Right renal cortex interstitium (tissue), 3 donors: ENCODE measurements around the gene NTRK2. TPM values are rescaled to one million over a fixed set of nuclear protein-coding genes. Genes with fewer than 3 reads are reported as not detected.

Experiments
- DNase-seq, 3 donors: peaks; one replicate each; pipeline ENCODE4 v3.0.0-alpha.2; 2013; ENCODE audit warnings: low read depth in 3 of 3, low spot score in 2 of 3
- polyA plus RNA-seq, 3 donors: library from polyadenylated mRNA; unstranded; fragments of 120-200 nt; gene quantifications; one replicate each; pipeline ENCODE4 v1.2.1, GENCODE V29; 2013; ENCODE audit not compliant: insufficient read length in 3 of 3

The NTRK2 gene
- polyA plus RNA-seq, 3 donors = 99.5 to 132 (median 111) TPM

DNA sequence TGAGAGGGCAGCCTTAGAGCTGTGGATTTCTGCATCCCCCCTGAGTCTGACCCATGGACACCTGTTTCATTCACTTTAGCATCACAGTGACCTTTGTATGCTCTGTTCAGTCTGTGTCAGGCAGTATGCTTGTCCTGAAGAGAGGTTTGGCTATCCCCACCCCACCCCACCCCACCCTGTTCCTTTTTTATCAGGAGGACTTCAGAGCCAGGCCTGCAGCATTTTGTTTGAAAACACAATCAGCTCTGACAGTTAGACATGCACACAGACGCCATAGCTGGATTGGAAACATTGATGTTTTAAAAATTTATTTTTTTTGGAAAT lies 142.2 kb downstream of the NTRK2 start:
- no peak for DNase-seq

DNA sequence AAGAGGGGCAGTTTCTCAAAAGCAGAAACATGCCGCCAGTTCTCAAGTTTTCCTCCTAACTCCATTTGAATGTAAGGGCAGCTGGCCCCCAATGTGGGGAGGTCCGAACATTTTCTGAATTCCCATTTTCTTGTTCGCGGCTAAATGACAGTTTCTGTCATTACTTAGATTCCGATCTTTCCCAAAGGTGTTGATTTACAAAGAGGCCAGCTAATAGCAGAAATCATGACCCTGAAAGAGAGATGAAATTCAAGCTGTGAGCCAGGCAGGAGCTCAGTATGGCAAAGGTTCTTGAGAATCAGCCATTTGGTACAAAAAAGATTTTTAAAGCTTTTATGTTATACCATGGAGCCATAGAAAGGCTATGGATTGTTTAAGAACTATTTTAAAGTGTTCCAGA lies 142.8 kb downstream of the NTRK2 start:
- no peak for DNase-seq

DNA sequence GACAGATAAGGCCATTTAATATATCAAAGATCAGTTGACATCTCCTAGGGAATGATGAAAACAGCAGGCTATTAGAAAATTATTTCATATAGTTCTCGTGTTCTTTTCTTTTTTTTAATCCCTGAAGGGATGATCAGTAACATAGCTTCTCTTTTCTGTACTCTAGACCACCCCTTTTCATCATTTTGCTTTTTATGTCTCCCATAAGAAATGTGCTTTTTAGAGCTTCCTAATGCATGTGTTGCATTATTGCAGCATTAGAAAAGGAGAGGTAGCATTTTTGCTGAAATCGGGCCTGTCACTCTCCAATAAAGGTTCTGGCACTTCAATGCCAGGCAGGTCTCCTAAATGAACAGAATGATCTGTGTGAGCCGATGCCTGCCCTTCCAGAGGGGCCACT lies 143.3 kb downstream of the NTRK2 start:
- no peak for DNase-seq

DNA sequence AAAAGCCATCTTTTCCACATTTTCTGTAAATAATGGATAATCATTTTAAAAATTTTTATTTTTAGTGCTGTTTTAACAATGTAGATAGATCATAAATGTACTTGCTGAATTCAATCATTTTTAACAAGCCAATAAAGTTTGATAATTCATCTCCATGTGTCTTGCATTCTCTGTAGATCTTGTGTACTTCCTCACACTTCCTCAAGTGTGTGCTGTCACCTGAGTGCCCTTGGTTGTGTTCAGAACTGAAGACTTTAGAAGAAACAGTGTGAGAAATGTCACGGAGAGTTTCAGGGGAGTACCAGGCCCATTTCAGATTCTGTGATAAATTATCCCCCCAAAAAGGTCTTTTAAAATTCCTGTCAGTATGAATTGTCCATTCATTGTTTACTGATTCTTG lies 146.0 kb downstream of the NTRK2 start:
- DNase-seq = no peak

DNA sequence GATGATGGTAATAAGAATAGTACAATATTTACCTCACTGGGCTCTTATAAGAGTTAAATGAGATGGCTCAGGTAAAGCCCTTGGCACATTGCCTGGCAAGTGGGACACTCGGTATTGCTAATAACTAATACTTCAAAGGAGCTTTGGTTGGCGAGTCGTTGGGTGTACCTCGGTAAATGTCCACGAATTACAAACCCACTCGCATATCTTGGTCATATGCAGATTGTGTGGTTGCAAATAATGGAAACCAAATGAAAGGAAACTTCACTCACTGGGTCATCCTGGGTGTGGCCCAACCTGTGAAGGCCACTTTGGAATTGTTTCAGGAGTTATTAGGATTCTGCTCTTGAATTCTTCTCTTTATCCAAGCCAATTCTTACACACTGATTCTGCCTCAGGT lies 147.5 kb downstream of the NTRK2 start:
- DNase-seq = no peak

DNA sequence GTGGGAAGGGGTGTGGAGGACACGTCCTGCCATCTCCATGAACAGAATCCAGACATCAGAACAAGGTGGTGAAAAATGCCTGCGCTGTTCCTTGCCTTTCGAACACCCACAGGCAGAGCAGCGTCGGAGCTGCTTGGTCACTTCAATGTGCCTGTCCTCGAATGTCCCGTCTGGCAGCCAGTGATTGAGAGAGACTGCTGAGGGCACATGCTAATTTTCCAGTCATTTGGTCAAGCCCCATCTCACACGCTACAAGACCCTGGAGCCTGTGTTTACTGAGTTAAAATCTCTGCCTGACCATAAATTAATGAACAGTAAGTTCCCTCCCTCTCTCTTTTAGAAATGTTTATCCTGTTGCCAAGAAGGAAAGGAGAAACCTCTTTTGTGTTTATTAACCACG lies 149.3 kb downstream of the NTRK2 start:
- peak in 1 of 3 donors; percentile 40 for DNase-seq

DNA sequence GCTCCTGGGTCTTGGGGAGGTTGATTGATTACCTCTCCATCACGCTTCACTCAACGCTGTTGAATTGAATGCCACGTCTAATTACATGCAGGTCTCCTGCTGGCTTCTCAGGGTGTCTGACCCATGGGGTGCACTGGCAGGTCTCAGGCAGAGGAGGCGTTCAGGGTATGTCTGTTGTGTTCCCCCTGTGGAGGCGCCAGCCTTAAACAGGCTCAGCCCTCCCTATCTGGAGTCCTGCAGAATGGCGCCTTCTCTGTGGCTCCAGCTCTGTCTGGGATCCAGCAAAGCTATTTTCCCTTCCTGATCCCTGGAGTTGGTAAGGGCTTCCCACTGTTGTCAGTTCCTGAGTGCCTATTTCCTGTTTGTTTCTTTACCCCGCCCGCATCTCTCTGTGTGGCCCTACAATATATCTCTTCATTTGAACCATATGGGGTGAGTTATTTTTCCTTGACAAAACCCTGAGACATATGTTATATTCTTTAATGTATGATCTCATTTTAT lies 150.0 kb downstream of the NTRK2 start:
- DNase-seq = no peak

DNA sequence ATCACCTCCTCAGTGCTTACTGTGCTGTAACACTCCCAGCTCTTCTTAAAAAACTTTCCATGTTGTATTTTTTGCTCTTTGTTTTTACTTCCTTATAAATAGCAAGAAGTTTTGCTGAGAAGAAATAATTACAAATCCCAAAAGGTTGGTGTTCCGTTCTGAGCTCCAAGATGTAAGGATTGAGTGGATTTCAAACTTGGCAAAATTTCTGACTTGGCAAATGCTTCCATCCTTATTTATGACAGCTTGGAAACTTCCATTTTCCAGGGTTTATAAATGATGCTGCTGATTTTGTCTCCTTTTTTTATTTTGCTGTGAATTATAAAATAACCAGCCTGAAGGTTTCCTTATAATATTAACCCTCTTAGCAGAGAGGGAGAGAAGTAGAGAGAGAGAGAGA lies 151.9 kb downstream of the NTRK2 start:
- no peak for DNase-seq

DNA sequence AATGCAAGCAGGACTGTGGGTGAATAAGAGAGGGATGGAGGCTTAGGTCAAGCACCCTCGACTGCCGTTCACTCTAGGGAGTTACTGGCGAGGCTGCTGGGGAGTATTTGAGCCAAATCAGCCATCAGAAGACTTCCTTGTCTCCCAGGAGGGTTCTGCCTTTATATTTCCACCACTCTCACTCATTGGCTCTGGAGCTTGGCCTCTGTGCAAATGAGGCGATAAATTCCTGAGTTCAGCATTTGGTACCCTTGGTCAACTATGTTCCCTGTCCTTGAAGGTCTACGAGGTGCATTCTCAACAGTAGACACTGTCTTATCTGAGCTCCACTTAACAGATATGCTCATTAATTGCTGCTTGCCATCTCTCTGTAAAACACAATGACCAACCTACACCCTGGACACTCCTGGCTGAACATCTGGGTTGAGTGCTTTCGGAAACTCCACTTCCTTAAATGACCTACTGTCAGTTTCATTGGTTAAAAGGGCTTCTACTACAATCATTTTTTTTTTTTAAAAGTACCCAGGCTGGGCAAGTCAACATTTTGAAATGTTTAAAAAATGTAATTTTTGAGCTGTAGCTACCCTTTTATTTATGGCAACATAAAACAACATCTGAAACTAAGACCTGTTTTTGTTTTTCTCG lies 153.2 kb downstream of the NTRK2 start:
- no peak for DNase-seq

DNA sequence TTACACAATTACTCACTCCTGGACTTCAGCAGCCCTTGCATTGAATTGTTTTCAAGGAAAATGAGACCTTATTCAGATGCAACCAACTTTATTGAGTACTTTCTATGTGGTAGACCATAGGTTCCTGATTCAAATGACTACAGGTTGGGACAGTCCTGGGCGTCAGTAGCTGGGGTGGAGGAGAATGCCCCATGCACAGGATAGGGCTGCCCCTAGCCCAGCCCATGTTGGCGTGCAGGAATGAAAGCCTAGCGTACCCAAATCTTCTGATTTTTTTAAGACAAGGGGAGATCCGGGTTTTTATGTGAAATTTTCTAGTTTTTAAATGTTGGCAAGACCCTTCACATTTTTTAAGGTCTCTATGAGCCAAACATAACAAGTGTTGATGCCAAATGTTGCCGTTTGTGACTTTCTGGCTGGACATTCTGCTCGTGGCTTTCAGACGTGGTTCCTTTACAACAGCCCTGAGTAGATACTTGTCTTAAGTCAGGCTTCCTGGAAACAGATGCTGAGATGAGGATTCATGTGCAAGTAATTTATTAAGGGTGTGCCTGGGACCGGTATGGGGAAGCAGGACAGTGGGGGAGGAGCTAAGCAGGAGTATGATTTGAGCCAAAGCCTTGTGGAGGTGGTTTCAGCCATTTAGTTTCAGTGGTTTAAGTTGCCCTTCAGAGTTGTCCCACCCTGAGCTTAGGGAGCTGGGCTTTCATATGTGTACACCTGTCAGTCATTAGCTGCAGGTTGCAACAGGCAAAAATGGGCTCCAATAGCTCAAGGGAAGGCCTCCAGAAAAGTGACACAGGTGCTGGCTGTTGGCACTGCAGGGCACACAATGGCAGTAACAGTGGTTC lies 154.1 kb downstream of the NTRK2 start:
- no peak for DNase-seq

DNA sequence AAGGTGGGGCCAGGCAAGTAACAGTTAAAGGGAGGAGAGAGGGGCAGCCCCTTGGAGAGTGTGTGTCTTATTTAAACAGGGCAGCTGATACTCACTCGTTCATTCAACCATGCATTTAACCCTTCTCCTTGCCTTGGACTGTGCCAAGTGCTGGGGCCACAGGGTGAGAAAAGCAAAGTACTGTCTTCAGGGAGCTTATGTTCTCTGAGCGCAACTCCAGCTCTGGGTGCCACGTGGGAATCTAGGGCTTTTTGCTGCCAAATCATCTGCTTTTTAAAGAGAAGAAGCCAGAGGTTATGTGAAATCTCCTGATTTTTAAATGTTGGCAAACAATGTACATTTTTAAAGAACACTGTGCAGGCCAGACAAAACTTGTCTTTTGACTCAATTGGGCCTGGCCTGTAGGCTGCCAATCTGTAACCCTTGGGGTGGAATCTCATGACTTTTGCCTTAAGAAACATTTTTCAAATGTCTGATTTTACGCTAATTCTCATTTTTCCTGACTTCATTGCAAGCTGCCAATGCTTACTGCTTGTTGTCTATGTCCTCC lies 157.8 kb downstream of the NTRK2 start:
- DNase-seq = no peak

DNA sequence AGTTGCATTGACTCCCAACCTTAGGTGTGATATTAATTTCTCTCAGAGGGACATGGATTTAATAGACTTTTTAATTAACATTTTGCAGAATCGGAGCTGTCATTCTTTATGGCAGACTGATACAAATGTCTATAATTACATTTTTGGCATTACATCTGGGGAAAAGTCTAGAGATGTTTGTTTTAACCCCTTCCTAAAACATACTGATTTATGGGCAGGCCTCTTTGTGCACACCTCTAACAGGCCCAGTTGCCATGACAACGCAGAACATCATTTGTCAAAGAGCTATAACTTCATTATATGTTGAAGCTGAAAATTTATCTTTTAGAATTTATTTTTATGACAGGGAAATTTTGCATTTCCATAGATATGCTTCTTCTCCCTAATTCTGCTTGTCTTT lies 158.5 kb downstream of the NTRK2 start:
- DNase-seq = no peak

DNA sequence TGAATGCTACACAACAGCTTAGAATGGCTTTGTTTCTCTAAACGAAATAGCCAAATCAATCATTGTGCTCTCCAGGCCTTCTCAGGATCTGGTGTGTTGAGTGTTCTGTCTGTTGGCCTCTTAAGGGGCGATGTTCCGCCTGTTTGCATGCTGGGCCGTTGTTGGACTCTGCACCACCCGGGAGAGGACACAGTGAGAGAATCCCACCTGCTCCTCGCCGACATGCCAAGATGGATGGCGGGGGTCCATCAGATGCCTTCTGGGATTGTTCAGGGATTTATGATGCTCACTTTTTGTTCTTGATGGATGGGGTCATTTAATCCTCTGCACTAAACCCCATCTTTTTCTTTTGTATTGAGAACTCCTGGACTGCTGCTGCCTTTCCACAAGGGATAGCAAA lies 159.9 kb downstream of the NTRK2 start:
- DNase-seq = no peak

DNA sequence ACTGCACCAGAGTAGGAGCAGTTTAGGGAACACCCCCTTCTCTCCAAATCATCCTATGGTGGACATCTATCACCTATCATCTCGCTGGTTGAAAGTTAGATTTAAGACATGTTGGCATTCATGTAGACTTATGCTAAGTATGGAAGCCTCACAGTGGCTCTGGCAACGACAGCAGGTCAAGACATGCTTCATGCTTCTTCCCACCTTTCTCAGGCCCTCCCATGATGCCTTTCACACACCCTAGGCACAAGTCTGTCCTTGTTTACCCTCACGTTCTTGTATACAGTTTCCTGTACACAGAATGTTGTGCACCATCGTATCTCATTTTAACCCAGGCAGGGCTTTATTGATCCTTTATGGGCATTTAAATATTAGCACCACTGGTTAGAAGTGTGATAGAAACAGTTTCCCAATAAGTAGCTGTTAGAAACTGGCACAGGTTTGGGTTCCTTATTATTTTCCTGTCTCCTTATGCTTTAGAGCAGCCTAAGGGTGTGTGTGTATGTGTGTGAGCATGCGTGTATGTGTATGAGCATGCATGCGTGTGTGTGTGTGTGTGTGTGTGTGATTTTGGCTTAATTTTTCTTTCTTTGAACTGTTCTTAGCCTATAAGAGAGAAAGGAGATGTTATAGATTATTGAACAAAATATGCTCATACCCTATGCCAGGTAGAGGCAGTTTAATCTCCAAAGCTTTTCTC lies 160.6 kb downstream of the NTRK2 start:
- DNase-seq = no peak

DNA sequence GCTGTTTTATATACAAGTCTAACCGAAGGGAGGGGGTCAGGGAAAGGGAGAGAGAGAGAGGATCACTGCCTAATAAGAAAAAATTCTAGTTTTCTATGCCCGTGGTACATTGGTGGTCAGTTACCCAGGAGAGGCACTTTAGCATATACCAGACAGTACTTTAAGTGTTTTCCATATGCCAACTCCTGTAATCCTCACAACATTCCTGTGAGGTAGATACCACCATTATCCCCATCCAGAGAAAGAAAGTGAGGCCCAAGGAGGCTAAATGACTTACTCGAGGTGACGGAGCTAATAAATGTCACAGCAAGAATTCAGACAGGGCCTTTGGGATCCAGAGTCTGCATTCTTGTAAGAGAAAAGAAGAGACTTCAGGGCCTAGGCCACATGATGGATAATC lies 161.8 kb downstream of the NTRK2 start:
- DNase-seq = no peak

DNA sequence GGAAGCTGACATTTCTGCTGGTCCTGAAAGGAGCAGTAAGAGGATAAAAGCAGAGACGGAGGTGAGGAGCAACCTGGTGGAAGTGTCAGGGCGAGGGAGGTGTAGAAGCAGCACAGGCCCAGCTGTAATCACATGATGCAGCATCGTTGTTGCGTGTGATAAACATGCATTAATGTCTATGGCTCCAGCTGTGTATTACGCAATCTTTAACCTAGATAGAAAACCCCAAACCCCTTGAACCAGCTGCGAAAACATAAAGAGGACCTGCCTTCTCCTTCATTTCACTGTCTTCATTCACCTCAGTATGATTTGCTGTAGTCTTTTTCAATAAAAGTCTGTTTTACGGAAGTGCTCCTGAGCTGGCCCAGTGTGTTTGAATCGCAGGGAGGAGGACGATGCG lies 162.9 kb downstream of the NTRK2 start:
- DNase-seq = no peak

DNA sequence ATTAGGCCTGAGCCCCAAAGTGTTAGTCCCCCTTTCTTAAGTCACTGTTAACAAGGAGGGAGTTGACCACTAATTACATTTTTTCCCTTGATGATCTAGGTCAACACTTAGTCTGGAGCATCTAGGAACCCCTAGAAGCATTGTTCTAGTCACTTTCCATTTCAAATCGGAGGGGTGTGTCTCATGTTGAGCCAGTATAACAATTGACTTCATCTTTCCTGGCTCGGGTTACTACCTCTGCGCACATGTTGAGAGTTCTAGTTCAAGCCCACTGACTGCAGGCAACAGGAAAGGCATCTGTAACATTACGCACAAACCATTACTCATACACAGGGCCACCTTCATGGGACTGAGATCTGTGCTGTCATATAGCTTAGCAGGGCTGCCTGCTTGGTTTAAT lies 164.9 kb downstream of the NTRK2 start:
- DNase-seq = no peak

DNA sequence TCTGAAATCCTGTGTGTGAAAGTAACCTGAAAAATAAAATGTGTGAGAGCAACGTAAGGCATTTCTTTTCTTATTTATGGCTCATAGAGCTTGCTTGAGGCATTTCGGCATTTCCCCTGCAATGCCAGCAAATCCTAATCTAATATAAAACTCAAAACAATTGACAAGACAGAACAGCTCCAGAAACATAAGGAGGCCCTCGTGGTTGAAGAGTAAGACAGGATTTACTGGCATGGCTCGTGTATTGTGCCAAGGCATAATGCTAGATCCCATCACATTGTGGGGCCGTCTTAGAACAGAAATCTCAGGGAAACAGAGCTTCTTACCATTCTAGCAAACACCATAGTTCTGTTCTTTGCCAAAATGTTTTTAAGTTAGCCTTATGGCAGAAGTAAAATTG lies 166.2 kb downstream of the NTRK2 start:
- no peak for DNase-seq

DNA sequence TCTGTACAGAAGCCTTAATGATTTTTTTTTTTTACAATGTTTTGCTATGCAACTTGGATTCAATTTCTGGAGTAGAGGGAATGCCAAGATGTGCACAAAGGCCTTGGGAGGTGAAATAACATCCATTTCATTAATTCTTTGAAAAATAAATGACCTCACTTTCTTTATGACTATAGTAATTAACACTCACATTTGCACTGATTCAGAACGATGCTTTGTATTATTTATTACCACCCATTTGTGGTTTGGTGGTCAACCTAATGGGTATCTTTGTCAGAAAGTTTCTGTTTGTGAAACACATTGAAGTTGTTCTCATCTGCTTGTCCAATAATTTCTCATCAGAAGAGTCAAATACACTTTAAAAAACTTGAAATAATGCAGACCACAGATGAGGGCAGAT lies 169.3 kb downstream of the NTRK2 start:
- no peak for DNase-seq

DNA sequence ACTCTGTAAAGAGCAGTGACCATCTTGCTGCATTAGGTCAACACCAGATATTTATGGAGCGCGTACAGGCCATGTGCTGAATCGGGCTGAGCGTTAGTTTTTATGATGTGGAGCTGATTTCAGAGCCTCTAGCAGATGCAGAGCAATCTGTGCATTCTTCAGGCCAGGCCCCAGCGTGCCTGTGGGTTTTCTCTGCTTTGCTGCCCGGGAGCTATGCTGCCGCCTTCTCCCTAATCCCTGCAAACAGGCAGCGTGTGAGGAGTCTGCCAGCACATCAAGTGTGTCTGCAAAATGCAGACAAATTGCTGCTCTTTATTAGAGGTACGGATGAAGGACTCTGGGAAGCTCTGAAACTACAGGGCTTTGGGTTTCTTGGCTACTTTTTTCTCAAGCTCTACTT lies 170.0 kb downstream of the NTRK2 start:
- DNase-seq = peak in 1 of 3 donors; percentile 30

DNA sequence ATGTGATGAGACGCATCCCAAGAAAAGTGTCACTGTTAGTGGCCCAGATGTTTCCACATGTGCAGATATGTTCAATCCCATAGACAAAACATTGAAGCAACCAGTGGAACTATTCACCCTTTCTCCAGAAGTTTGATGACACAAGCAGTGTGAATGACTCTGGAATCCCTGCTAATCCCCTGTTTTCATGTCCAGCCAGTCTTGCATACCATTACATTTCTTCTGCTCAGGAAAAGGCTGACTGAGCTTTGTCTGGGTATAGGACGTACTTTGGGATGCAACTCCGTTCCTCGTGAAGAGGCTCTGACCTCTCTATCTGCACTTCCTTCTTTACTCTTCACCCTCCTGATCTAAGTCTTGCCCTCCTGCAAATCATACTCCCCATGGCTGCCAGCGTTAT lies 172.4 kb downstream of the NTRK2 start:
- DNase-seq = no peak
